T-helper 1 cell treated with Interleukin-12 subunit alpha and Interleukin-12 subunit beta and Interleukin-4 antibody, amounts not matched to agents 30 μg/mL and 1 μg/mL, for 36 hours (primary cell): Measurements from ENCODE around the gene PNKD.

ENCODE experiments used
- H3K27ac Mint-ChIP-seq: one replicate; pipeline ENCODE4 v1.8.0; 2021; ENCODE audit warnings: mild to moderate bottlenecking, mixed read lengths
- H3K27me3 Mint-ChIP-seq: one replicate; pipeline ENCODE4 v1.8.0; 2021; ENCODE audit warnings: low read depth, mixed read lengths
- H3K36me3 Mint-ChIP-seq: one replicate; pipeline ENCODE4 v1.8.0; 2021; ENCODE audit warnings: low read depth, mixed read lengths
- H3K4me1 Mint-ChIP-seq: one replicate; pipeline ENCODE4 v1.8.0; 2021; ENCODE audit warnings: low read depth, mixed read lengths
- H3K4me3 Mint-ChIP-seq: one replicate; pipeline ENCODE4 v1.8.0; 2021; ENCODE audit warnings: mild to moderate bottlenecking, moderate library complexity, mixed read lengths
- H3K9me3 Mint-ChIP-seq: one replicate; pipeline ENCODE4 v1.8.0; 2021; ENCODE audit warnings: mixed read lengths

The PNKD gene

GRCh38 chr2:218364196-218364595 lies 93.9 kb downstream of the PNKD start:
- no peak overlapping the region for H3K4me3 Mint-ChIP-seq
- peaks cover 5% of the 10 kb centered on the region for H3K9me3 Mint-ChIP-seq
- peaks cover 2% of the 10 kb centered on the region for H3K4me1 Mint-ChIP-seq
- no peak overlapping the region for H3K27ac Mint-ChIP-seq
- H3K36me3 Mint-ChIP-seq: no peaks in the 10 kb centered on the region
- H3K27me3 Mint-ChIP-seq: peaks cover 37% of the 10 kb centered on the region

GRCh38 chr2:218366621-218367414 lies 96.5 kb downstream of the PNKD start:
- Mint-ChIP-seq H3K9me3 (peaks cover 5% of the 10 kb centered on the region), H3K4me3 (peak overlapping the region; percentile 54), H3K27ac (no peak overlapping the region), H3K36me3 (no peaks in the 10 kb centered on the region), H3K27me3 (peaks cover 55% of the 10 kb centered on the region), H3K4me1 (peaks cover 4% of the 10 kb centered on the region)

- Mint-ChIP-seq H3K27me3 (peaks cover 55% of the 10 kb centered on the region), H3K4me1 (peaks cover 4% of the 10 kb centered on the region), H3K9me3 (peaks cover 5% of the 10 kb centered on the region), H3K36me3 (no peaks in the 10 kb centered on the region), H3K27ac (peak overlapping the region; percentile 59), H3K4me3 (peak overlapping the region; percentile 74)
These were observed 97.3 kb downstream of the PNKD start for GRCh38 chr2:218367415-218368149.

- peak overlapping the region; percentile 74 for H3K4me3 Mint-ChIP-seq
- peaks cover 4% of the 10 kb centered on the region for H3K4me1 Mint-ChIP-seq
- H3K27ac Mint-ChIP-seq: peak overlapping the region; percentile 59
- peaks cover 5% of the 10 kb centered on the region for H3K9me3 Mint-ChIP-seq
- peaks cover 51% of the 10 kb centered on the region for H3K27me3 Mint-ChIP-seq
- H3K36me3 Mint-ChIP-seq: no peaks in the 10 kb centered on the region
These were observed 97.8 kb downstream of the PNKD start for GRCh38 chr2:218368150-218368528.

- peaks cover 5% of the 10 kb centered on the region for H3K9me3 Mint-ChIP-seq
- H3K27me3 Mint-ChIP-seq: peaks cover 51% of the 10 kb centered on the region
- no peak overlapping the region for H3K4me3 Mint-ChIP-seq
- H3K36me3 Mint-ChIP-seq: no peaks in the 10 kb centered on the region
- peaks cover 4% of the 10 kb centered on the region for H3K4me1 Mint-ChIP-seq
- no peak overlapping the region for H3K27ac Mint-ChIP-seq
These were observed 98.4 kb downstream of the PNKD start for GRCh38 chr2:218368621-218369153.

GRCh38 chr2:218369330-218369729 lies 99.0 kb downstream of the PNKD start:
- Mint-ChIP-seq H3K27me3 (peaks cover 46% of the 10 kb centered on the region), H3K36me3 (no peaks in the 10 kb centered on the region), H3K4me3 (no peak overlapping the region), H3K9me3 (peaks cover 5% of the 10 kb centered on the region), H3K4me1 (peaks cover 4% of the 10 kb centered on the region), H3K27ac (no peak overlapping the region)

GRCh38 chr2:218370410-218371063 lies 100.2 kb downstream of the PNKD start:
- H3K9me3 Mint-ChIP-seq: peaks cover 5% of the 10 kb centered on the region
- H3K4me3 Mint-ChIP-seq: no peak overlapping the region
- peaks cover 38% of the 10 kb centered on the region for H3K27me3 Mint-ChIP-seq
- H3K27ac Mint-ChIP-seq: no peak overlapping the region
- H3K4me1 Mint-ChIP-seq: peaks cover 4% of the 10 kb centered on the region
- H3K36me3 Mint-ChIP-seq: no peaks in the 10 kb centered on the region

- Mint-ChIP-seq H3K27me3 (peaks cover 32% of the 10 kb centered on the region), H3K36me3 (no peaks in the 10 kb centered on the region), H3K4me3 (no peak overlapping the region), H3K27ac (no peak overlapping the region), H3K4me1 (peaks cover 4% of the 10 kb centered on the region), H3K9me3 (peaks cover under 1% of the 10 kb centered on the region)
These were observed 101.6 kb downstream of the PNKD start for GRCh38 chr2:218371983-218372350.

GRCh38 chr2:218374795-218375194 lies 104.5 kb downstream of the PNKD start:
- H3K4me3 Mint-ChIP-seq: no peak overlapping the region
- H3K27me3 Mint-ChIP-seq: peaks cover 16% of the 10 kb centered on the region
- H3K9me3 Mint-ChIP-seq: no peaks in the 10 kb centered on the region
- no peaks in the 10 kb centered on the region for H3K4me1 Mint-ChIP-seq
- H3K27ac Mint-ChIP-seq: no peak overlapping the region
- H3K36me3 Mint-ChIP-seq: no peaks in the 10 kb centered on the region

- Mint-ChIP-seq H3K4me3 (no peak overlapping the region), H3K27ac (no peak overlapping the region), H3K9me3 (no peaks in the 10 kb centered on the region), H3K4me1 (no peaks in the 10 kb centered on the region), H3K27me3 (peaks cover 16% of the 10 kb centered on the region), H3K36me3 (no peaks in the 10 kb centered on the region)
These were observed 104.9 kb downstream of the PNKD start for GRCh38 chr2:218375212-218375611.

GRCh38 chr2:218378053-218378452 lies 107.7 kb downstream of the PNKD start:
- Mint-ChIP-seq H3K27me3 (peaks cover 13% of the 10 kb centered on the region), H3K9me3 (no peaks in the 10 kb centered on the region), H3K4me1 (no peaks in the 10 kb centered on the region), H3K27ac (no peak overlapping the region), H3K4me3 (no peak overlapping the region), H3K36me3 (no peaks in the 10 kb centered on the region)

GRCh38 chr2:218381916-218382366 lies 111.6 kb downstream of the PNKD start, which contains the start of gene SLC11A1:
SLC11A1 (plus strand) TSS chr2:218382273; CDS start chr2:218382369, 96 bp downstream.
- no peaks in the 10 kb centered on the region for H3K9me3 Mint-ChIP-seq
- no peak within 1 kb of the TSS for H3K27ac Mint-ChIP-seq
- H3K27me3 Mint-ChIP-seq: peaks cover 19% of the 10 kb centered on the region
- no peak within 1 kb of the TSS for H3K4me3 Mint-ChIP-seq
- H3K36me3 Mint-ChIP-seq: no peaks in the 10 kb centered on the region
- H3K4me1 Mint-ChIP-seq: no peaks in the 10 kb centered on the region

- Mint-ChIP-seq H3K27ac (no peak overlapping the region), H3K9me3 (no peaks in the 10 kb centered on the region), H3K4me1 (peaks cover 5% of the 10 kb centered on the region), H3K4me3 (no peak overlapping the region), H3K36me3 (no peaks in the 10 kb centered on the region), H3K27me3 (peaks cover 25% of the 10 kb centered on the region)
These were observed 112.5 kb downstream of the PNKD start for GRCh38 chr2:218382785-218383184.

- Mint-ChIP-seq H3K36me3 (no peaks in the 10 kb centered on the region), H3K9me3 (no peaks in the 10 kb centered on the region), H3K27me3 (peaks cover 21% of the 10 kb centered on the region), H3K4me1 (peaks cover 5% of the 10 kb centered on the region), H3K27ac (no peak overlapping the region), H3K4me3 (no peak overlapping the region)
These were observed 113.7 kb downstream of the PNKD start for GRCh38 chr2:218383892-218384519.
